Sigmoid colon (tissue), 3 donors: ENCODE measurements around the gene SGO2.

Source experiments
- POLR2A ChIP-seq, 2 donors: fragments of 450-650 bp; IDR thresholded peaks; one replicate each; pipeline ENCODE4 v1.6.1; 2016; ENCODE audit warnings: antibody characterized with exemption in 2 of 2, mild to moderate bottlenecking in 2 of 2, moderate library complexity in 2 of 2
- TF ChIP-seq, protein P1 (sequence below), 4 experiments: fragments of 450-650 bp in 3 of 4; fragments of 200-600 bp in 1 of 4; IDR thresholded peaks; one replicate each; pipeline ENCODE4 v1.5.1; 2016 to 2019; ENCODE audit warnings: antibody characterized with exemption in 4 of 4, mild to moderate bottlenecking in 3 of 4, moderate library complexity in 2 of 4

DNA sequence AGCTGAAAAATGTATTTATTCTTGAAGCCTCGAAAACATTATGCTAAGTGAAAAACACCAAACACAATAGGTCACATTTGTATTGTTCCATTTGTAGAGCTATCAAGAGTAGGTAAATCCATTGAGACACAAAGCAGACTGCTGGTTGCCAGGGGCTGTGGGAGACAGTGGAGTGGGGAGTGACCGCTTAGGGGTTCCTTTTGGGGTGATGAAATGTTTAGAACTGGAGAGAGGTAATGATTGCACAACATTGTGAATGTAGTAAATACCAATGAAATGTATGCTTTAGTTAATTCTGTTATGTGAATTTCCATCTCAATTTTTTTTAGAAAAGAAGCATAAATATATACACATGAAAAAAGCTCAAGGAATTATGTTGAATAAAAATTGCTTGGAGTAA is 32.0 kb upstream of the SGO2 start:
- TF ChIP-seq, protein P1, sequence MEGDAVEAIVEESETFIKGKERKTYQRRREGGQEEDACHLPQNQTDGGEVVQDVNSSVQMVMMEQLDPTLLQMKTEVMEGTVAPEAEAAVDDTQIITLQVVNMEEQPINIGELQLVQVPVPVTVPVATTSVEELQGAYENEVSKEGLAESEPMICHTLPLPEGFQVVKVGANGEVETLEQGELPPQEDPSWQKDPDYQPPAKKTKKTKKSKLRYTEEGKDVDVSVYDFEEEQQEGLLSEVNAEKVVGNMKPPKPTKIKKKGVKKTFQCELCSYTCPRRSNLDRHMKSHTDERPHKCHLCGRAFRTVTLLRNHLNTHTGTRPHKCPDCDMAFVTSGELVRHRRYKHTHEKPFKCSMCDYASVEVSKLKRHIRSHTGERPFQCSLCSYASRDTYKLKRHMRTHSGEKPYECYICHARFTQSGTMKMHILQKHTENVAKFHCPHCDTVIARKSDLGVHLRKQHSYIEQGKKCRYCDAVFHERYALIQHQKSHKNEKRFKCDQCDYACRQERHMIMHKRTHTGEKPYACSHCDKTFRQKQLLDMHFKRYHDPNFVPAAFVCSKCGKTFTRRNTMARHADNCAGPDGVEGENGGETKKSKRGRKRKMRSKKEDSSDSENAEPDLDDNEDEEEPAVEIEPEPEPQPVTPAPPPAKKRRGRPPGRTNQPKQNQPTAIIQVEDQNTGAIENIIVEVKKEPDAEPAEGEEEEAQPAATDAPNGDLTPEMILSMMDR (IDR thresholded peaks at IDR 0.05): no peak
- no peak for TF ChIP-seq POLR2A (IDR thresholded peaks at IDR 0.05)
